ENCODE results near the gene CDH8.
"Not testable (repeated sequence)": the region's sequence is repeated elsewhere in the genome, so short reads cannot be mapped to it uniquely, and the experiment has no call there.

CDH8 gene

DNA sequence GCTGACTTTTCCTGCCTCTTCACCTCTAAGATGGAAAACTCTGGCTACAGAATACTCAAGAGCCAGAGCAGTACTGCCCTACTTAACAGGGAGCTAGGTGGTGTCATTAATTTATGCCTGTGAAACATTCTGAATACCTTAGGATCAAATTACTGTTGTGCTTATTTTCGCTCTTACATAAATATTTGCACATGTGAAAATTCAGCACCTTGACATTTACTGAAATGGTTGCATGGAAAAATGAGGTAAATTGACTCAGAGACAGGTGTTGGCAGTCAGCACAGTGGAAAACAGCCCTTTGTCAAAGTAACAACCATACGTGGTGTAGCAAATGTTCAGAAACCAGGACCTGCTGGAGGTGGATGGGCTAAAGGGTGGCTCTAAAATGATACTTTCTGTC is 193.6 kb downstream of the CDH8 start:
- no peak for DNase-seq

DNA sequence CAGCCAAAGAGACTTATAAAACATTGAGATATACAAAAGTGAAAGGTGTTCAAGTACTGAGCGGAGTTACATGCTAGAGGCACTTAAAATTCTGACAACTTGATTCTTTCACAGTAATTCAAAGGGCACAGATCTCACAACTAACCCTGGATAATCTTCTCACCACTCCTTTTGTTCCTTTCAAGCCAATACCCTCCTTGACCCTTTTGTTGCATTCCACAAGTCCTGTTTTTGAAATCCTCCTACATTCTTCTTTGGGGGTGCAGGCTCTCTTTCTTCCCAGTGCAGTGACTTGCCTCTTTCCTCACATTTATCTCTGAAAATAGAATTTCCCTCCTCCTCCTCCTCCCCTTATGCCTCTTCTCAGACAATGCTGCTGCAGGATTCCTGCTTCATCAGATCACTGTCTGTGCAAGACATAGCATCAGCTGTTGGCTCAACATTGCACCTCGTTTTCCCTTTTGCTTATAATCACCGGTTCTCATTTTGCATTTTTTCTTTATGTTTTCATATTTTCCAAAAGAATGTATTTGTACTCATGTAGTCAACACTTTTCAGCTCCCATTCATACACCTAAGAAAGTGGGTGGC is 199.3 kb downstream of the CDH8 start:
- DNase-seq, result no peak

DNA sequence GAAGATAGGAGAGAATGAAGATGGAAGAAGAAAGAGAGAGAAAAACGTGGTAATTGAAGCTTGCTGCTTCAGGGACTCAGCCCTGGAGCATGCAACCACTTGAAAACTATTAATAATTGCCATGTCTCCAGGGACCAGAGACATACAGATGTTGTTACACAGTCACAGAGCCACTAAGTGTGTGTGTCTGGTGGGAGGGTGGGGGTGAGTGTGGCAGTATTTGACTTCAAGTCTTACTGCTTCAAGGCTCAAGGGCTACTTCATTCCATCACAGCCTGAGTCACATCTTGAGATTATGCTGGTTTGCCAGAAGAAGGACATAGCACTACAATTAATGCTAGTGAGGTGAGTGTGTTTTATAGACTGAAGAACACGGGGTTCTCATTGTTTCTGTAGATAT is 202.2 kb downstream of the CDH8 start:
- no peak for DNase-seq

GRCh38 chr16:61831351-61831917 is 204.8 kb downstream of the CDH8 start:
- no peak for DNase-seq

DNA sequence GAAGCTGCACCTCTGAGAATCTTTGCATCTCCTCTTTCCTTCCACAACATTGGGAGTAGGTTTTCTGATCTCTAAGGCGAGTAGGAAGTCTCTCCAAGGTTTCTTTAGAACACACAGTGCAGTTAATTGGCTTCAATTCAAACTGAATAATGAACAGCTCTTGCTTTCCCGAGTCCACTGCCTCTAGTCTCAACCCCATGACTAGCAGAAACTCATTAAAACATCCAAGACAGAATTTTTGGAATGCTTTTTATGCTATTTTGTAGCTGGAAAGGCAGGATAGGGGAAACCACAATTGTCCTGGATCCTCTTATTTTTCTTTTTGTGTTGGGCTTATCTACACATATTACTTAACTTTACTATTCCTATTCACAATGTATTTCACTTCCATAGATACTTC is 206.6 kb downstream of the CDH8 start:
- no peak for DNase-seq

- no peak for DNase-seq
Observed at GRCh38 chr16:61823326-61823725, 212.9 kb downstream of the CDH8 start.

- DNase-seq, result no peak
Observed at GRCh38 chr16:61820820-61821219, 215.4 kb downstream of the CDH8 start.

DNA sequence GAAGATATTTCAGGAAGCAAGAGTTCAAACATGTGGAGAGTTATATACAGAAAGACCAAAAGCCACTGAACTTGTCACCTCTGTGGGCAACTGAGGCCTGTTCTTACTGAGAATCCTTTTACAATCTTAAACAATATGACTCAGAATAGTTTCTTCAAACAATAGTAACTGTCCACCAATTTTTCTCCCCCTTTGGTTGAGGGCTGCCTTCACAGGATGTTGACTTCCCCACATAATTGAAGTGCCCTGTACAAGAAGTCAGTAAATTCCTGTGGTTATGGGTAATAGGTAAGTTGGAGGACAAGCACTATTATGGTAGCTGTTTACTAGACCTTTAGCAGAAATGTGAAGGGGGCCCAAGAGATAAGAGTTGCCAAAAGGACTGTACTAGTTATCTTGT is 215.8 kb downstream of the CDH8 start:
- DNase-seq, result no peak

DNA sequence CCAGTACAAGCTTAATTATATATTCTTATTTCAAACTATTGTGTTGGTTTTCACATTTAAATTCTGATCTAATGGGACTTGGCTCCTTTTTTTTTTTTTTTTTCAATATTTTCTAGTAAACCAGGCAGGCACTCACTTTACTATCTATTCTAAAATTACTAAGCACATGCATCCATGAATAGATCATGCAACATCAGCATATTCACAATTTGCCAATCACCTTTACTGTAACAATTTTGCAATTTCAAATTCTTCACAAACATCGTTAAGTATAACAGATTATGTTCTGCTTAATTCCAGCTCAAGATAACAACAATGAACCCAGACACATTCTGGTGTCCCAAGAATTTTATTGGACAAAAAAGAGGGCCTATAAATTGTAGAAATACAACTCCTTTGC is 217.4 kb downstream of the CDH8 start:
- no peak for DNase-seq

DNA sequence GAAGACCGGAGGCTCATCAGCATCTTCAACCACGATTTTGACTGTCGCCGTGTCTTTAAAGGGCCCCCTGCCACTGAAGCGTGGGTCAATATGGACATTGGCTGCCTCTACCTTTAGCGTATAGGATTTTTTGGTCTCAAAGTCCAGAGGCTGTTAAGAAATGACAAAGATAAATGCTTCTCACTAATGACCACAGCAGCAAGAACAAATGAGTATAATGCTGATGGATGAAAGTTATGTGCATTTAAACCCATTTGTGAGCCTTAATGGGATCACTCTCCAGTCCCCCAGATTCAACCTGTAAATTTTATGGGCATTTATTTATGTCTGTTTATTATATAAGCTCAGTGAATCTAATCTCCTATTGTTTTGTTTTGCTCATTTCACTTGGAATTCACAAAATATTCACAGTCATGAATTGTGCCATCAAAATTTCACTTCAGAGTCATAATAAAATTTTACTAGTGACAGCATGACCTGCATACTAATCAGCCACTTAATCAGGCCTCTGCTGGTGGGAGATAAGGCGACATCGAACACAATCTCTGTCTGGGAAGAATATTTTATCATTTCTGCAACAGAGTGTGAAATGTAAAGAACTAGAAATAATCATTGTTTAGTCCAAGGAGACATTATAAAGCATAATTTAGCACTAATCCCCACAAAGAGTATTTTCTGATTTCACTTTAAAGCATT is 218.5 kb downstream of the CDH8 start:
- DNase-seq, result no peak

DNA sequence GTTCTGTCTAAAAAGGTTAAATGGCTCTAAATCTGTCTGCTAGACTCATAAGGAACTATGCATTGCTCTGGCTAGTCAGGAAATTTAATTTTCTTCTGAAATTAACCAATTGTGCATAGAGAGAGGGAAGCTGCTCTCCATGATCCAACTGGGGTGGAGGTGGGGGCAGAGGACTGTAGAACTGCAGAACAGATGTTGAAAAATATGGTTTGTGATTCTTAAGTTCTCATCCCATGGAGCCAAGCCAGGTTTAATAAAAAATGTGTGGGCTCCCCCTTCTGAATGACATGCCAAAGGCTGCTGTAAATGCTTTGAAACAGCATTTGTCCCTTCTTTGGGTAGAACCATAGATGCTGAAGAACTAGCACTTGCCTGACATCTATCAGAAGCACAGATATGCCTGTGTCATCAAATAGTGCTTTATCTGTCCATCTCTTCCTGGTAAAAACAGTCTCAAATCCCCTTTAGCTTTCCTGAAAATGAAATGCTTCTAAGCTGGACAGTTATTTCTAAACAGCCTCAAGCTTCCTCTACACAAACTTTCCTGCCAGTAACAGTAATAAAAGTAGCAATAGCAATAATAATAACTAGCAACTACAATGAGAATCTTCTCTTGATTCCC is 221.4 kb downstream of the CDH8 start:
- DNase-seq, result peak; percentile 18 to 63

DNA sequence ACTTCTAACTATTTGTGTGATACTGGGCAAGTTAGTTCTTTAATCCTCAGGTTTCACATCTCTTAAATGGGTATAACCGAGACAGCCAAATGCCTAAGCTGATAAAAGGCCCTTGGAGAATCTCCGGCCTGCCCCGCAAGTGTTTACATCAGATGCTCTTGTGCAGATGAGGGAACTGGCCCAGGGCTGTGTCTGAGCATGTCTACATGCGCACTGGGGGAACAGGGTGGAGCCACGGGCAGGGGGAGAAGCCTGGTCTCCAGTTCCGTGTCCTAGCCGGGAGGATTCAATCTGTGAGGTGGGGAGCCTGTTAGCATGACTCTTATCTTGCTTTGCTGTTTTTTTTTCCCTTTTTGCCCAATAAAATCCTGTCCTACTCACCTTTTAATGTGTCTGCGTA is 222.9 kb downstream of the CDH8 start:
- no peak for DNase-seq

DNA sequence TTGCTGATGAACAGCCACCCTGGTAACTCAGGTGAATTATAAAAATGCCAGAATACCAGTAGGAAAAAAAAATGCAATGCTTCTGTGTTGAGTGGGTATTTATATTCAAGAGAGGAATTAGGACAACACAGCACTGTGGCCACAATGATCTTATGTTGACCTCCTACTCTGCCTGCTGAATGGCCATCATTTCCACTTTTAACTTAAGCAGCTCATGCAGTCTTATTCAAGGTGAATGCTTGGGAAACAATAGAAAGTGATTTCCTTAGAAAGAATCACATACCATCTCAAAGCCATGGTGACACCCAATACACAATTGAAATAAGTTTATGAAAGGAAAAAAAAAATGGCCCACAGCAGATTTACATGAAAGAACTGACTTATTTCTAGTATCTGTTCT is 224.0 kb downstream of the CDH8 start:
- DNase-seq, result no peak

- no peak for DNase-seq
Observed at GRCh38 chr16:61807551-61807950, 228.7 kb downstream of the CDH8 start.

GRCh38 chr16:61801217-61801616 is 235.0 kb downstream of the CDH8 start:
- not testable (repeated sequence) for DNase-seq

- DNase-seq, result no peak
Observed at GRCh38 chr16:61798741-61799140, 237.5 kb downstream of the CDH8 start.

DNA sequence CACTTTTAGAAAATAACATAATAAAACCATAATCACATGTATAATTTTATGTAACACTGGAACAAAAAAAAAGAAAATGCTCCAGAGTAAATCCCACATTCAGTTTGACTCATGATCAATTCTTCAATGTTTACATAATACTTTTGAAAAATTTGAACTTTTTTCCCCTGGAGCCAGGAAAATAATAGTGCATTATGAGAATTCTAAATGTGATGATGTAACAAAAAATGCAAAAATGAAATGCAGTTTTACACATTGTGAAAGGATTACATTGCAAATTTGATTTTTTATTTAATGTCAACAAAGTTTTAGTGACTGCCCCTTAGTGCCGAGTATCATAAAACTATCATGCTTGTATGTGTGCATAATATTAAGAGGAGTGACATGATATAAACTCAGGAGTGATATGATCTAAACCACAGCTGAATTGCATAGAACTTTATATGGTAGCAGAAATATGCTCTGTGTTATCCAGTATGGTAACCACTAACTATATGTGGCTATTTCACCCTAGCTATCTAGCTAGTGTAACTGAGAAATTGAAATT is 238.2 kb downstream of the CDH8 start:
- DNase-seq, result no peak

GRCh38 chr16:61797296-61797795 is 238.9 kb downstream of the CDH8 start:
- DNase-seq, result no peak

DNA sequence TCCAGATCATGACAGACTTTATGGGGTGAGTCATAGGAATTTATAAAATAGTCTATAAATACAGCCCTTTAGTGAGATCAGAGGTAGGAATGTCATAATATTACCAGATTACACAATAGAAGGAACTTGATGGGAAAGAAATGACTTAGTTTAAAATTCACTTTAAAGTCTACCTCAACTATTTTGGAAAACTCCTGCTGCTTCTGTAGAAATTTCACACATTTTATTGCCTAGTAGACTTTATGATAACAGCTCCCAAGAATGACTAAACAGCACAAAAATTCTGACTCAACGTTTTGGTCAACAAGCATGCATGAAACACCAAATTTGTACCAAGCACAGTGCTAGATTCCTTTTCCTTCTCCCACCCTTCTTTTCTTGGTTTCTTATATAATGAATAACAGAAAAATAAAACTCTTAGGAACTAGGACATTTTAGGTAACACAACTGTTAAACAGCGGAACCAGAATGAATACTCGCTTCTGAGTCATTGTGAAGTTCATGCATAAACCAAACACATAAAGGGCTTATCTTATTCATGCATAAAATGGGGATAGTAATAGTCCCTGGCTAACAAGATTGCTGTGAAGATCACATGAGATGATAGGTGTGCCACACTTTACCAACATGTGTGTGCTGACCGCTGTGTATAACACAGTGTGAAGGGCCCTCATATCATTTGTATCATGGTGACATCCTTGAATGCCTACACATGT is 243.9 kb downstream of the CDH8 start:
- no peak for DNase-seq

GRCh38 chr16:61791464-61791863 is 244.8 kb downstream of the CDH8 start:
- no peak for DNase-seq

DNA sequence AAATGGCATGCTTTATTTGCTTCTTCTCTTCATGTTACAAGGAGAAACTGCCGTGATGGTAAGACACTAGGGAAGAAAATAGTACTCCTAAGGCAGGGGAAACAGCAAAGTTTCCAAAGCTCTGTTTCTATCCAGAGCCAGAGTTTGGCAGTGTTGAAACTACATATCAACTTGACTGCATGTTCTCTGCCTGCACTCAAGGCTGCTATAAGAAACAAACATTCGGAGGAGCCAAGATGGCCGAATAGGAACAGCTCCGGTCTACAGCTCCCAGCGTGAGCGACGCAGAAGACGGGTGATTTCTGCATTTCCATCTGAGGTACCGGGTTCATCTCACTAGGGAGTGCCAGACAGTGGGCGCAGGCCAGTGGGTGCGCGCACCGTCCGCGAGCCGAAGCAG is 254.4 kb downstream of the CDH8 start:
- DNase-seq, result not testable (repeated sequence)

GRCh38 chr16:61780161-61780560 is 256.1 kb downstream of the CDH8 start:
- peak in 1 of 2 experiments; percentile 22 for DNase-seq

GRCh38 chr16:61770301-61770700 is 265.9 kb downstream of the CDH8 start:
- no peak for DNase-seq

Measured in NCI-H524 (cell line).